ENCODE measurements around the gene THRB.

DNA sequence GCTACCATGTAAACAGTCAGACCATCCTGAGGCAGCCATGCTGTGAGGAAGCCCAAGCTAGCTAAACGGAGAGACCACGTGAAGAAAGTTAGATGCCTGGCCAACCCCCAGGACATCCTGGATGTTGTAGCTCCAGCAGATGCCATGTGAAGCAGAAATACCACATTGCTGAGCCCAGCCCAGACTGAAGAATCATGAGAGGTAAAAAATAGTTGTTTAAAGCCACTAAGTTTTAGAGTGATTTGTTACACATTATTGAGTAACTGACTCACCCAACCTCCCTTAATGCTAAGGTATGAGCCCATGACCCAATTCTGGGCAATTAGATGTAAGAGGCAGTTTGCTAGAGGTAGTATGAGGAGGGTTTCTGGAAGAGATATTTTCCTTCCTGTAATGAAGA is 200.5 kb downstream of the THRB start:
- TF ChIP-seq, protein P1, sequence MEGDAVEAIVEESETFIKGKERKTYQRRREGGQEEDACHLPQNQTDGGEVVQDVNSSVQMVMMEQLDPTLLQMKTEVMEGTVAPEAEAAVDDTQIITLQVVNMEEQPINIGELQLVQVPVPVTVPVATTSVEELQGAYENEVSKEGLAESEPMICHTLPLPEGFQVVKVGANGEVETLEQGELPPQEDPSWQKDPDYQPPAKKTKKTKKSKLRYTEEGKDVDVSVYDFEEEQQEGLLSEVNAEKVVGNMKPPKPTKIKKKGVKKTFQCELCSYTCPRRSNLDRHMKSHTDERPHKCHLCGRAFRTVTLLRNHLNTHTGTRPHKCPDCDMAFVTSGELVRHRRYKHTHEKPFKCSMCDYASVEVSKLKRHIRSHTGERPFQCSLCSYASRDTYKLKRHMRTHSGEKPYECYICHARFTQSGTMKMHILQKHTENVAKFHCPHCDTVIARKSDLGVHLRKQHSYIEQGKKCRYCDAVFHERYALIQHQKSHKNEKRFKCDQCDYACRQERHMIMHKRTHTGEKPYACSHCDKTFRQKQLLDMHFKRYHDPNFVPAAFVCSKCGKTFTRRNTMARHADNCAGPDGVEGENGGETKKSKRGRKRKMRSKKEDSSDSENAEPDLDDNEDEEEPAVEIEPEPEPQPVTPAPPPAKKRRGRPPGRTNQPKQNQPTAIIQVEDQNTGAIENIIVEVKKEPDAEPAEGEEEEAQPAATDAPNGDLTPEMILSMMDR (IDR thresholded peaks at IDR 0.05) = no peak
- TF ChIP-seq, protein P2, sequence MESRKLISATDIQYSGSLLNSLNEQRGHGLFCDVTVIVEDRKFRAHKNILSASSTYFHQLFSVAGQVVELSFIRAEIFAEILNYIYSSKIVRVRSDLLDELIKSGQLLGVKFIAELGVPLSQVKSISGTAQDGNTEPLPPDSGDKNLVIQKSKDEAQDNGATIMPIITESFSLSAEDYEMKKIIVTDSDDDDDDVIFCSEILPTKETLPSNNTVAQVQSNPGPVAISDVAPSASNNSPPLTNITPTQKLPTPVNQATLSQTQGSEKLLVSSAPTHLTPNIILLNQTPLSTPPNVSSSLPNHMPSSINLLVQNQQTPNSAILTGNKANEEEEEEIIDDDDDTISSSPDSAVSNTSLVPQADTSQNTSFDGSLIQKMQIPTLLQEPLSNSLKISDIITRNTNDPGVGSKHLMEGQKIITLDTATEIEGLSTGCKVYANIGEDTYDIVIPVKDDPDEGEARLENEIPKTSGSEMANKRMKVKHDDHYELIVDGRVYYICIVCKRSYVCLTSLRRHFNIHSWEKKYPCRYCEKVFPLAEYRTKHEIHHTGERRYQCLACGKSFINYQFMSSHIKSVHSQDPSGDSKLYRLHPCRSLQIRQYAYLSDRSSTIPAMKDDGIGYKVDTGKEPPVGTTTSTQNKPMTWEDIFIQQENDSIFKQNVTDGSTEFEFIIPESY (IDR thresholded peaks at IDR 0.05; ENCODE audit: borderline replicate concordance, low read depth) = no peak
- TF ChIP-seq TEAD4 (IDR thresholded peaks at IDR 0.05; ENCODE audit: borderline replicate concordance, insufficient read depth) = no peak
- TF ChIP-seq FOXJ3 (CRISPR knock-in tag; IDR thresholded peaks at IDR 0.05) = no peak
